ENCODE results near the gene HSD17B10.

- TF ChIP-seq CTCF (IDR thresholded peaks at IDR 0.05; ENCODE audit: insufficient read depth, low read length, poor library complexity, severe bottlenecking) (no peak), EZH2phosphoT487 (conservative IDR thresholded peaks at IDR 0.05; ENCODE audit: low read length) (no peak)
Measured at GRCh38 chrX:53421125-53421524, 13.0 kb downstream of the HSD17B10 start.

Measured in SU-DHL-6 (cell line).